CD14-positive monocyte (primary cell): ENCODE results near the gene QDPR. TPM values are rescaled to one million over a fixed set of nuclear protein-coding genes. Genes with fewer than 3 reads are reported as not detected.
"Not testable (repeated sequence)": the region's sequence is repeated elsewhere in the genome, so short reads cannot be mapped to it uniquely, and the experiment has no call there.

Source experiments
- DNase-seq, 3 donors: peaks; one replicate each; pipeline ENCODE4 v3.0.0-alpha.2; 2011 to 2022
- H2AFZ ChIP-seq: 2 replicates; pipeline ENCODE4 v1.6.0; 2012; ENCODE audit warnings: mild to moderate bottlenecking, low read depth, low read length, inconsistent platforms; ENCODE audit not compliant: insufficient read depth, poor library complexity, severe bottlenecking
- H3K27ac ChIP-seq, 2 donors: 1 replicate in 1 of 2; 2 replicates in 1 of 2; pipeline ENCODE4 v1.5.1; 2012 to 2013; ENCODE audit warnings: low read length in 2 of 2, control low read depth in 1 of 2, inconsistent platforms in 1 of 2, low read depth in 1 of 2, mild to moderate bottlenecking in 1 of 2
- H3K27me3 ChIP-seq, 2 donors: one replicate each; pipeline versions ENCODE4 v1.6.0 to v1.6.1; 2011 to 2013; ENCODE audit warnings: low read length in 2 of 2; ENCODE audit not compliant: control insufficient read depth in 2 of 2, insufficient read depth in 2 of 2
- H3K36me3 ChIP-seq, 2 donors: replicated peaks in 1 of 2; 1 replicate in 1 of 2; 2 replicates in 1 of 2; pipeline versions ENCODE4 v1.5.1 to v1.6.1; 2012 to 2013; ENCODE audit warnings: low read length in 2 of 2, control low read depth in 1 of 2, inconsistent platforms in 1 of 2, mild to moderate bottlenecking in 1 of 2; ENCODE audit not compliant: insufficient read depth in 2 of 2, control insufficient read depth in 1 of 2
- H3K4me1 ChIP-seq, 2 donors: 1 replicate in 1 of 2; 2 replicates in 1 of 2; pipeline versions ENCODE4 v1.5.1 to v1.6.1; 2012 to 2013; ENCODE audit warnings: low read length in 2 of 2, control low read depth in 1 of 2, inconsistent platforms in 1 of 2, mild to moderate bottlenecking in 1 of 2, moderate library complexity in 1 of 2; ENCODE audit not compliant: insufficient read depth in 2 of 2, control insufficient read depth in 1 of 2
- H3K4me2 ChIP-seq: replicated peaks from 2 replicates; pipeline ENCODE3; 2012; ENCODE audit warnings: low read length, moderate library complexity, mild to moderate bottlenecking; ENCODE audit not compliant: poor library complexity, severe bottlenecking; ENCODE audit errors: extremely low read depth
- H3K4me3 ChIP-seq, 3 experiments: fragments of 200-600 bp in 1 of 3; sonication (generic) in 1 of 3; replicated peaks in 1 of 3; 1 replicate in 2 of 3; 2 replicates in 1 of 3; pipeline ENCODE4 v1.5.1; 2011 to 2013; ENCODE audit warnings: low read length in 3 of 3, mild to moderate bottlenecking in 3 of 3, control low read depth in 2 of 3, low read depth in 2 of 3, inconsistent platforms in 1 of 3, moderate library complexity in 1 of 3
- H3K79me2 ChIP-seq: 2 replicates; pipeline ENCODE4 v1.6.0; 2012; ENCODE audit warnings: mild to moderate bottlenecking, control low read depth, inconsistent platforms, low read length, moderate library complexity; ENCODE audit not compliant: insufficient read depth
- H3K9ac ChIP-seq: 2 replicates; pipeline ENCODE4 v1.6.0; 2017; ENCODE audit warnings: low read length, mild to moderate bottlenecking; ENCODE audit not compliant: insufficient read depth, poor library complexity, severe bottlenecking
- H3K9me3 ChIP-seq, 2 donors: replicated peaks in 1 of 2; 1 replicate in 1 of 2; 2 replicates in 1 of 2; pipeline versions ENCODE4 v1.5.1 to v1.6.1; 2012 to 2013; ENCODE audit warnings: low read length in 2 of 2, control low read depth in 1 of 2; ENCODE audit not compliant: control insufficient read depth in 1 of 2, insufficient read depth in 1 of 2
- H4K20me1 ChIP-seq: 2 replicates; pipeline ENCODE4 v1.6.0; 2012; ENCODE audit warnings: mild to moderate bottlenecking, low read length, control low read depth, moderate library complexity; ENCODE audit not compliant: insufficient read depth
- H3K27ac Mint-ChIP-seq, 7 donors: one replicate each; pipeline ENCODE4 v1.8.0; 2020; ENCODE audit warnings: mild to moderate bottlenecking in 7 of 7, mixed read lengths in 7 of 7, moderate library complexity in 6 of 7, inconsistent platforms in 2 of 7
- H3K27me3 Mint-ChIP-seq, 3 donors: one replicate each; pipeline ENCODE4 v1.8.0; 2021 to 2022; ENCODE audit warnings: low read depth in 3 of 3, mild to moderate bottlenecking in 3 of 3, mixed read lengths in 3 of 3, moderate library complexity in 3 of 3, inconsistent platforms in 1 of 3
- H3K36me3 Mint-ChIP-seq, 2 donors: one replicate each; pipeline ENCODE4 v1.8.0; 2020; ENCODE audit warnings: mixed read lengths in 2 of 2, inconsistent platforms in 1 of 2, mild to moderate bottlenecking in 1 of 2
- H3K4me1 Mint-ChIP-seq: one replicate; pipeline ENCODE4 v1.8.0; 2020; ENCODE audit warnings: mild to moderate bottlenecking, mixed read lengths
- H3K4me3 Mint-ChIP-seq, 2 donors: one replicate each; pipeline ENCODE4 v1.8.0; 2020; ENCODE audit warnings: mild to moderate bottlenecking in 2 of 2, mixed read lengths in 2 of 2, moderate library complexity in 1 of 2
- H3K9me3 Mint-ChIP-seq, 7 donors: one replicate each; pipeline ENCODE4 v1.8.0; 2020 to 2022; ENCODE audit warnings: mixed read lengths in 7 of 7, mild to moderate bottlenecking in 6 of 7, moderate library complexity in 6 of 7, inconsistent platforms in 2 of 7
- CTCF ChIP-seq: fragments of 200-600 bp; IDR thresholded peaks from one replicate; pipeline ENCODE4 v1.8.0; 2022; ENCODE audit warnings: antibody characterized with exemption, mild to moderate bottlenecking
- WGBS: methylation state at CpG from one replicate; pipeline ENCODE4 v1.1.5; 2013; ENCODE audit warnings: missing lambda C conversion rate; ENCODE audit not compliant: insufficient coverage; 5-methylcytosine and 5-hydroxymethylcytosine counted together
- intact Hi-C, 2 donors: fragments of 100-400 bp; cut with micrococcal nuclease; formaldehyde crosslinking; loops; one replicate each; pipeline versions ENCODE4 v1.15.0 to v1.15.1; 2023
- polyA plus RNA-seq, 3 donors: library from polyadenylated mRNA; depleted of rRNA in 1 of 3; unstranded in 2 of 3; stranded (reverse) in 1 of 3; fragments of 300-500 nt in 2 of 3; fragments of >200 nt in 1 of 3; fragmentation: Illumina TruSeq in 2 of 3; gene quantifications; 1 replicate in 2 of 3; 2 replicates in 1 of 3; pipeline ENCODE4 v1.2.3, GENCODE V29; 2012 to 2021

QDPR gene
- polyA plus RNA-seq, 3 donors = 15.8 to 31.7 (median 27.7) TPM

GRCh38 chr4:17544205-17544604 is 32.3 kb upstream of the QDPR start:
- Histone ChIP-seq H3K4me2 (peak overlapping the region; percentile 14), H3K79me2 (no peaks in the 10 kb centered on the region), H3K9ac (no peak overlapping the region), H3K4me3 (no peak overlapping the region), H2AFZ (peak overlapping the region; percentile 36), H3K36me3 (no peaks in the 10 kb centered on the region), H3K9me3 (no peaks in the 10 kb centered on the region), H3K27me3 (no peaks in the 10 kb centered on the region), H3K4me1 (no peaks in the 10 kb centered on the region), H4K20me1 (no peaks in the 10 kb centered on the region), H3K27ac (no peak overlapping the region)
- peak; percentile 29 to 61 (median 50) for DNase-seq
- no peak overlapping the region for H3K4me3 Mint-ChIP-seq
- intact Hi-C loops = loop anchor here in 1 of 2 donors (10.0 kb wide), 1 partner anchor 1051 kb away; no protein-coding TSS in a partner anchor
- WGBS = 51% methylated on average over 4 of the region's 6 CpGs
- H3K27me3 Mint-ChIP-seq = peaks cover 0 to 3% (median 0%) of the 10 kb centered on the region in 3 donors
- no peaks in the 10 kb centered on the region for H3K36me3 Mint-ChIP-seq
- peaks cover 7% of the 10 kb centered on the region for H3K4me1 Mint-ChIP-seq
- H3K27ac Mint-ChIP-seq = no peak overlapping the region
- no peaks in the 10 kb centered on the region for H3K9me3 Mint-ChIP-seq
- no peak for TF ChIP-seq CTCF

- H3K36me3 ChIP-seq, H3K9me3 Mint-ChIP-seq, H4K20me1 ChIP-seq, intact Hi-C loops, H3K36me3 Mint-ChIP-seq, H3K27ac ChIP-seq, DNase-seq, H3K4me1 Mint-ChIP-seq, H3K4me1 ChIP-seq, H3K4me3 Mint-ChIP-seq, H3K79me2 ChIP-seq, H3K9me3 ChIP-seq, H3K4me2 ChIP-seq, H2AFZ ChIP-seq, H3K27me3 Mint-ChIP-seq, H3K27me3 ChIP-seq, H3K4me3 ChIP-seq, H3K9ac ChIP-seq: not testable (repeated sequence)
- 100% methylated on average over 2 of the region's 6 CpGs for WGBS
- H3K27ac Mint-ChIP-seq = peak overlapping the region in 1 of 7 donors; percentile 7
Observed at GRCh38 chr4:17537060-17537459, 25.2 kb upstream of the QDPR start.
